GM06990 (cell line): ENCODE data around the gene PSTK.

Experiments used
- DNase-seq: peaks from one replicate; pipeline ENCODE4 v3.0.0-alpha.2; 2011; ENCODE audit not compliant: insufficient read length; ENCODE audit errors: extremely low read depth
- H3K27me3 ChIP-seq: replicated peaks from 2 replicates; pipeline ENCODE4 v1.6.0; 2011; ENCODE audit warnings: low read length; ENCODE audit not compliant: control insufficient read depth, insufficient read depth
- H3K36me3 ChIP-seq: 2 replicates; pipeline ENCODE4 v1.5.1; 2011; ENCODE audit warnings: low read length; ENCODE audit not compliant: control insufficient read depth, insufficient read depth
- H3K4me3 ChIP-seq: replicated peaks from 2 replicates; pipeline ENCODE4 v1.5.1; 2011; ENCODE audit warnings: low read depth, mild to moderate bottlenecking, control low read depth, low read length
- TF ChIP-seq, protein P1 (sequence below): IDR thresholded peaks from 2 replicates; pipeline ENCODE4 v1.5.1; 2011; ENCODE audit warnings: low read length, control low read depth, mild to moderate bottlenecking, inconsistent platforms; ENCODE audit not compliant: insufficient read depth, poor library complexity, severe bottlenecking

The PSTK gene

DNA sequence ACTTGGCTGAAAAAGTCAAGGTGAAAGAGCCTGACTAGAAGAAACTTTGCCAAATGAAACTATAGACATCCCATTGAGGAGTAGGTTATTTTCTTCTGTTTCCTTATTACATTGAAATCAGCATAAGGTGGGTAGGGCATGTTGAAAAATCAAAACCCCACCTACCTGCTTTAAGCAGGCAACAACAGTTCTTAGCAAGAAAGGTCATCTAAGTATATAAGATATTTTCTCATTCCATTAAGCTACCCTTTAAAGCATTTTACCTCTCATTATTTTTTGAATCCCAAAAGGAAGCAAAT, 59.4 kb downstream of the PSTK start:
- no peak for DNase-seq
- H3K4me3 ChIP-seq = no peak overlapping the region
- TF ChIP-seq, protein P1, sequence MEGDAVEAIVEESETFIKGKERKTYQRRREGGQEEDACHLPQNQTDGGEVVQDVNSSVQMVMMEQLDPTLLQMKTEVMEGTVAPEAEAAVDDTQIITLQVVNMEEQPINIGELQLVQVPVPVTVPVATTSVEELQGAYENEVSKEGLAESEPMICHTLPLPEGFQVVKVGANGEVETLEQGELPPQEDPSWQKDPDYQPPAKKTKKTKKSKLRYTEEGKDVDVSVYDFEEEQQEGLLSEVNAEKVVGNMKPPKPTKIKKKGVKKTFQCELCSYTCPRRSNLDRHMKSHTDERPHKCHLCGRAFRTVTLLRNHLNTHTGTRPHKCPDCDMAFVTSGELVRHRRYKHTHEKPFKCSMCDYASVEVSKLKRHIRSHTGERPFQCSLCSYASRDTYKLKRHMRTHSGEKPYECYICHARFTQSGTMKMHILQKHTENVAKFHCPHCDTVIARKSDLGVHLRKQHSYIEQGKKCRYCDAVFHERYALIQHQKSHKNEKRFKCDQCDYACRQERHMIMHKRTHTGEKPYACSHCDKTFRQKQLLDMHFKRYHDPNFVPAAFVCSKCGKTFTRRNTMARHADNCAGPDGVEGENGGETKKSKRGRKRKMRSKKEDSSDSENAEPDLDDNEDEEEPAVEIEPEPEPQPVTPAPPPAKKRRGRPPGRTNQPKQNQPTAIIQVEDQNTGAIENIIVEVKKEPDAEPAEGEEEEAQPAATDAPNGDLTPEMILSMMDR = no peak
- no peaks in the 10 kb centered on the region for H3K27me3 ChIP-seq
- no peaks in the 10 kb centered on the region for H3K36me3 ChIP-seq
